DOHH2 (cell line): ENCODE data around the gene FFAR1.

Source experiments
- CTCF ChIP-seq: fragments of 200-600 bp; sonication (generic); IDR thresholded peaks from one replicate; pipeline ENCODE4 v1.5.1; 2014; ENCODE audit warnings: antibody characterized with exemption, mild to moderate bottlenecking, low read depth, low read length; ENCODE audit not compliant: poor library complexity, severe bottlenecking
- EZH2phosphoT487 ChIP-seq: fragments of 200-600 bp; sonication (generic); IDR thresholded peaks from 2 replicates; pipeline ENCODE4 v1.6.1; 2017; ENCODE audit warnings: borderline replicate concordance, mild to moderate bottlenecking, antibody characterized with exemption, low read length, moderate library complexity, mixed read lengths

- TF ChIP-seq CTCF: no peak
- TF ChIP-seq EZH2phosphoT487: no peak
Observed at GRCh38 chr19:35354898-35355297, 7.2 kb downstream of the FFAR1 start.
